SH-SY5Y (cell line): Measurements from ENCODE around the gene ARHGAP6.

Experiments used
- GATA2 ChIP-seq: IDR thresholded peaks from 2 replicates; pipeline ENCODE4 v1.6.1; 2011; ENCODE audit warnings: mild to moderate bottlenecking, low read depth, low read length
- GATA3 ChIP-seq: IDR thresholded peaks from 2 replicates; pipeline ENCODE4 v1.6.1; 2011; ENCODE audit warnings: low read depth, mild to moderate bottlenecking, low read length, moderate library complexity

- no peak for TF ChIP-seq GATA2
- TF ChIP-seq GATA3, result no peak
Measured at GRCh38 chrX:11465648-11466411, 199.9 kb downstream of the ARHGAP6 start.
